HepG2 (cell line): ENCODE data around the gene PFKP. TPM values are rescaled to one million over a fixed set of nuclear protein-coding genes. Genes with fewer than 3 reads are reported as not detected.

Experiments used
- CCDC6 ChIP-seq: sonication (generic); formaldehyde crosslinking; IDR thresholded peaks from 2 replicates; pipeline ENCODE4 v1.8.1; 2022; ENCODE audit warnings: mild to moderate bottlenecking, missing genetic modification reagents, moderate library complexity
- CHD4 ChIP-seq: fragments of 200-600 bp; sonication (generic); IDR thresholded peaks from 2 replicates; pipeline ENCODE4 v1.7.0; 2017; ENCODE audit warnings: mild to moderate bottlenecking, low read length, borderline replicate concordance
- CREB1 ChIP-seq, 2 experiments: fragments of 450-650 bp in 1 of 2; IDR thresholded peaks; 2 replicates each; pipeline ENCODE4 v1.6.1; 2016 to 2017; ENCODE audit warnings: control low read depth in 1 of 2, mild to moderate bottlenecking in 1 of 2, missing compliant biosample characterization in 1 of 2, missing genetic modification characterization in 1 of 2
- HNRNPK ChIP-seq: fragments of 200-400 bp; formaldehyde crosslinking; IDR thresholded peaks from 2 replicates; pipeline ENCODE4 v1.6.1; 2018; ENCODE audit warnings: low read length, low read depth, moderate library complexity, mild to moderate bottlenecking; ENCODE audit not compliant: poor library complexity, severe bottlenecking
- MED13 ChIP-seq: sonication (generic); formaldehyde crosslinking; IDR thresholded peaks from 2 replicates; pipeline ENCODE4 v1.5.0; 2020; ENCODE audit warnings: missing genetic modification reagents
- MZF1 ChIP-seq: sonication (generic); formaldehyde crosslinking; IDR thresholded peaks from 2 replicates; pipeline ENCODE4 v1.8.1; 2023; ENCODE audit warnings: mild to moderate bottlenecking, missing genetic modification reagents, borderline replicate concordance
- NCOA2 ChIP-seq: sonication (generic); formaldehyde crosslinking; IDR thresholded peaks from 2 replicates; pipeline ENCODE4 v1.8.0; 2022; ENCODE audit warnings: inconsistent platforms
- SATB2 ChIP-seq: sonication (generic); formaldehyde crosslinking; IDR thresholded peaks from 2 replicates; pipeline ENCODE4 v1.5.0; 2020; ENCODE audit warnings: missing genetic modification reagents
- SNRNP70 ChIP-seq: fragments of 200-400 bp; formaldehyde crosslinking; IDR thresholded peaks from 2 replicates; pipeline ENCODE4 v1.6.1; 2017; ENCODE audit warnings: mild to moderate bottlenecking, low read depth, low read length, moderate library complexity
- TOE1 ChIP-seq: sonication (generic); formaldehyde crosslinking; IDR thresholded peaks from 2 replicates; pipeline ENCODE4 v1.4.0; 2020; ENCODE audit warnings: mild to moderate bottlenecking, missing genetic modification reagents
- ZNF329 ChIP-seq: sonication (generic); formaldehyde crosslinking; IDR thresholded peaks from 2 replicates; pipeline ENCODE4 v1.9.0; 2021; ENCODE audit warnings: low read depth, mild to moderate bottlenecking, missing genetic modification reagents
- ZNF382 ChIP-seq: sonication (generic); formaldehyde crosslinking; IDR thresholded peaks from 2 replicates; pipeline ENCODE4 v1.5.0; 2020; ENCODE audit warnings: missing genetic modification reagents, mild to moderate bottlenecking, borderline replicate concordance
- ZNF432 ChIP-seq: sonication (generic); formaldehyde crosslinking; IDR thresholded peaks from 2 replicates; pipeline ENCODE4 v1.5.0; 2020; ENCODE audit warnings: missing genetic modification reagents, mild to moderate bottlenecking, borderline replicate concordance
- ZNF607 ChIP-seq: sonication (generic); formaldehyde crosslinking; IDR thresholded peaks from 2 replicates; pipeline ENCODE4 v1.5.1; 2020; ENCODE audit warnings: missing genetic modification reagents, mild to moderate bottlenecking, borderline replicate concordance
- ZNF616 ChIP-seq: sonication (generic); formaldehyde crosslinking; IDR thresholded peaks from 2 replicates; pipeline ENCODE4 v1.5.0; 2020; ENCODE audit warnings: low read depth, mild to moderate bottlenecking, missing genetic modification reagents
- ZNF709 ChIP-seq: sonication (generic); formaldehyde crosslinking; IDR thresholded peaks from 2 replicates; pipeline ENCODE4 v1.5.0; 2020; ENCODE audit warnings: mild to moderate bottlenecking, missing genetic modification reagents
- ZSCAN21 ChIP-seq: sonication (generic); formaldehyde crosslinking; IDR thresholded peaks from 2 replicates; pipeline ENCODE4 v1.8.0; 2022; ENCODE audit warnings: mild to moderate bottlenecking, missing genetic modification reagents, moderate library complexity, borderline replicate concordance
- polyA plus RNA-seq, 8 experiments: library from polyadenylated mRNA; depleted of rRNA in 3 of 8; stranded (reverse) in 7 of 8; unstranded in 1 of 8; fragments of >200 nt; fragmentation: Illumina TruSeq in 4 of 8; extraction: Trizol in 4 of 8; gene quantifications; 2 replicates each; pipeline versions ENCODE4 v1.2.1 to v1.2.3, GENCODE V29; 2011 to 2016; ENCODE audit warnings: low read depth in 4 of 8, missing spikeins in 1 of 8, mixed read lengths in 1 of 8; ENCODE audit not compliant: insufficient read depth in 1 of 8
- total RNA-seq, 5 experiments: library from RNA; depleted of rRNA; stranded (reverse); fragments of >200 nt; fragmentation: Illumina TruSeq; extraction: Trizol; gene quantifications; 2 replicates each; pipeline ENCODE4 v1.2.3, GENCODE V29; 2016; ENCODE audit warnings: low read depth in 1 of 5
- TF ChIP-seq, protein P1 (sequence below): sonication (generic); formaldehyde crosslinking; IDR thresholded peaks from 2 replicates; pipeline ENCODE4 v1.5.1; 2020; ENCODE audit warnings: missing genetic modification reagents, mild to moderate bottlenecking, borderline replicate concordance
- TF ChIP-seq, protein P2 (sequence below): sonication (generic); formaldehyde crosslinking; IDR thresholded peaks from 2 replicates; pipeline ENCODE4 v1.4.0; 2020; ENCODE audit warnings: missing genetic modification reagents
- TF ChIP-seq, protein P3 (sequence below): IDR thresholded peaks from 2 replicates; pipeline ENCODE4 v1.6.1; 2018; ENCODE audit warnings: missing genetic modification reagents, mild to moderate bottlenecking, missing compliant biosample characterization
- TF ChIP-seq, protein P4 (sequence below): sonication (generic); formaldehyde crosslinking; IDR thresholded peaks from 2 replicates; pipeline ENCODE4 v1.4.0; 2020; ENCODE audit warnings: mild to moderate bottlenecking, missing genetic modification reagents
- TF ChIP-seq, protein P5 (sequence below): sonication (generic); formaldehyde crosslinking; IDR thresholded peaks from 2 replicates; pipeline ENCODE4 v1.8.1; 2023; ENCODE audit warnings: mild to moderate bottlenecking, missing genetic modification reagents

The PFKP gene
- total and polyA plus RNA-seq, 2 of the 13 experiments (the other 11 are each of a cell fraction or from before 2014, with no cell fraction given): 0.80 to 2.4 TPM

DNA sequence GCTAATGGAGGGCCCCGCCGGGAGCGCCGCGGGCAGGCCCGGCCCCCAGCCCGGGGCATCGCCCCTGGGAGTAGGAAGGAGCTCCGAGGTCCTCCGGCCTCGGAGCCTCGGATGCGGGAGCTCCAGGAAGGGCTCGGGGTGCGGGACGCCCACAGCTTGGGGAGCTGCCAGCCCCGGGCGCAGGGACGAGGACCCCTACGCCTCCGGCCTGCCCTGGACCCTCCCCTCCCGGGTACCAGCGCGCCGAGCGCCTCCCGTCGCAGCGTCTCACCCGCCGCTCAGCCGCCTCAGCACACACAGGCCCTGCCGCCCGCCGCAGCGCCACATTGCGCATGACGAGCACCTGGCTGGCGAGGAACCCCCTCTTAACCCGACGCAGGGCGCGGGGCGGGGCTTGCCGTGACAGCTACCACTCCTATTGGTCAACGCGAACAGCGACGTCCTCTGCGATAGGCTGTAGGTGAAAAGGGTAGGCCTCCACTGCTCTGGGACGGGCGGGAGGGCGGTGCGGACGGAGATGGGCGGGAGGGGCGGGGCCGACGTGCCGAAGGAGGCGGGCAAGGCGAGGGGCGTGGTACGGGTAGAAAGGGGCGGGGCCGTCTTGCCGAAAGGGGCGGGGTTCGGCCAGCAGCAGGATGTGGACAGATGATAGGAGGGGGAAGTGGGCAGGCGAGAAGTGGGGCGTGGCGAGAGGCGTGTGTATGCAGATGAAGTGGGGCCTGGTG is 105.3 kb downstream of the PFKP start, which contains the start of gene PITRM1 (continued):
- TF ChIP-seq MED13 (CRISPR knock-in tag) (no peak), ZNF329 (CRISPR knock-in tag) (no peak), ZNF616 (CRISPR knock-in tag) (no peak; the same call in 1 of the 2 replicates), MZF1 (CRISPR knock-in tag) (no peak), CHD4 (no peak), TOE1 (CRISPR knock-in tag) (0 out of 2 replicates have a peak, but pooled peaks have one; percentile 9), ZNF432 (CRISPR knock-in tag) (no peak), CCDC6 (CRISPR knock-in tag) (no peak), ZSCAN21 (peak; percentile 92; the same call in 1 of the 2 replicates), SNRNP70 (no peak), NCOA2 (no peak), ZNF709 (CRISPR knock-in tag) (no peak), ZNF382 (CRISPR knock-in tag) (no peak), HNRNPK (no peak), SATB2 (CRISPR knock-in tag) (no peak), ZNF607 (CRISPR knock-in tag) (peak; percentile 61), CREB1 (IDR thresholded peaks at IDR 0.05) (peak; percentile 76), CREB1 (CRISPR knock-in tag; IDR thresholded peaks at IDR 0.05) (no peak; the same call in 1 of the 2 replicates)
- TF ChIP-seq, protein P1, sequence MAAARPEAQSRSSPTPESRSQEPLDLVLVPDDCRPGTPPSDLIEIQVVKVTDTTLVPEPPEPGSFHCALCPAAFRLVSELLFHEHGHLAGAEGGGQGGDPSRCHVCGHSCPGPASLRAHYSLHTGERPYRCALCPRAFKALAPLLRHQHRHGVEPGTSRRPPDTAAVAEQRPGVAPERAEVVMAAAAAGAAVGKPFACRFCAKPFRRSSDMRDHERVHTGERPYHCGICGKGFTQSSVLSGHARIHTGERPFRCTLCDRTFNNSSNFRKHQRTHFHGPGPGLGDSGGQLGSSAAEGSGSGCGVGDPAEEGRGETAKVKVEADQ: peak; percentile 55; the same call in 1 of the 2 replicates
- TF ChIP-seq, protein P2, sequence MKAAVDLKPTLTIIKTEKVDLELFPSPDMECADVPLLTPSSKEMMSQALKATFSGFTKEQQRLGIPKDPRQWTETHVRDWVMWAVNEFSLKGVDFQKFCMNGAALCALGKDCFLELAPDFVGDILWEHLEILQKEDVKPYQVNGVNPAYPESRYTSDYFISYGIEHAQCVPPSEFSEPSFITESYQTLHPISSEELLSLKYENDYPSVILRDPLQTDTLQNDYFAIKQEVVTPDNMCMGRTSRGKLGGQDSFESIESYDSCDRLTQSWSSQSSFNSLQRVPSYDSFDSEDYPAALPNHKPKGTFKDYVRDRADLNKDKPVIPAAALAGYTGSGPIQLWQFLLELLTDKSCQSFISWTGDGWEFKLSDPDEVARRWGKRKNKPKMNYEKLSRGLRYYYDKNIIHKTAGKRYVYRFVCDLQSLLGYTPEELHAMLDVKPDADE (CRISPR knock-in tag): no peak
- TF ChIP-seq, protein P3, sequence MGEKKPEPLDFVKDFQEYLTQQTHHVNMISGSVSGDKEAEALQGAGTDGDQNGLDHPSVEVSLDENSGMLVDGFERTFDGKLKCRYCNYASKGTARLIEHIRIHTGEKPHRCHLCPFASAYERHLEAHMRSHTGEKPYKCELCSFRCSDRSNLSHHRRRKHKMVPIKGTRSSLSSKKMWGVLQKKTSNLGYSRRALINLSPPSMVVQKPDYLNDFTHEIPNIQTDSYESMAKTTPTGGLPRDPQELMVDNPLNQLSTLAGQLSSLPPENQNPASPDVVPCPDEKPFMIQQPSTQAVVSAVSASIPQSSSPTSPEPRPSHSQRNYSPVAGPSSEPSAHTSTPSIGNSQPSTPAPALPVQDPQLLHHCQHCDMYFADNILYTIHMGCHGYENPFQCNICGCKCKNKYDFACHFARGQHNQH: 0 out of 2 replicates have a peak, but pooled peaks have one; percentile 35
- TF ChIP-seq, protein P4, sequence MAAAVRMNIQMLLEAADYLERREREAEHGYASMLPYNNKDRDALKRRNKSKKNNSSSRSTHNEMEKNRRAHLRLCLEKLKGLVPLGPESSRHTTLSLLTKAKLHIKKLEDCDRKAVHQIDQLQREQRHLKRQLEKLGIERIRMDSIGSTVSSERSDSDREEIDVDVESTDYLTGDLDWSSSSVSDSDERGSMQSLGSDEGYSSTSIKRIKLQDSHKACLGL (CRISPR knock-in tag): peak; percentile 63
- TF ChIP-seq, protein P5, sequence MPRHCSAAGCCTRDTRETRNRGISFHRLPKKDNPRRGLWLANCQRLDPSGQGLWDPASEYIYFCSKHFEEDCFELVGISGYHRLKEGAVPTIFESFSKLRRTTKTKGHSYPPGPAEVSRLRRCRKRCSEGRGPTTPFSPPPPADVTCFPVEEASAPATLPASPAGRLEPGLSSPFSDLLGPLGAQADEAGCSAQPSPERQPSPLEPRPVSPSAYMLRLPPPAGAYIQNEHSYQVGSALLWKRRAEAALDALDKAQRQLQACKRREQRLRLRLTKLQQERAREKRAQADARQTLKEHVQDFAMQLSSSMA (CRISPR knock-in tag): 0 out of 2 replicates have a peak, but pooled peaks have one; percentile 64
